IMR-90 (cell line): ENCODE data around the gene GPBAR1. TPM values are rescaled to one million over a fixed set of nuclear protein-coding genes. Genes with fewer than 3 reads are reported as not detected.

Experiments used
- ATAC-seq: fragments of 200-7000 bp; cut with Tn5 transposase; 2 replicates; pipeline ENCODE4 v1.9.1; 2020; ENCODE audit warnings: low read depth, mild to moderate bottlenecking, moderate library complexity
- BruUV-seq: library from RNA; stranded (reverse); fragments of 400-500 nt; replicated peaks from 2 replicates; lab custom pipeline; 2021; lab: Mats Ljungman, UMichigan
- CTCF ChIA-PET: fragments of 300-600 bp; formaldehyde crosslinking; extraction: SDS; loops from one replicate; lab custom pipeline; 2021; ENCODE audit warnings: antibody characterized with exemption; lab: Yijun Ruan, JAX
- POLR2A ChIA-PET: fragments of 300-600 bp; sonication (Branson Sonifier 250); formaldehyde crosslinking; loops from one replicate; lab custom pipeline; 2022; ENCODE audit warnings: antibody characterized with exemption; ENCODE audit not compliant: unreplicated experiment; lab: Charles Lee
- DNase-seq: peaks from one replicate; pipeline ENCODE4 v3.0.0; 2013
- H2AFZ ChIP-seq: replicated peaks from 2 replicates; pipeline ENCODE3; 2013; ENCODE audit warnings: low read length, mild to moderate bottlenecking; ENCODE audit not compliant: poor library complexity
- H2AK5ac ChIP-seq: 2 replicates; pipeline ENCODE4 v1.6.1; 2013; ENCODE audit warnings: low read depth, low read length, inconsistent platforms
- H2AK9ac ChIP-seq: replicated peaks from 2 replicates; pipeline ENCODE3; 2013; ENCODE audit warnings: mild to moderate bottlenecking, low read depth, low read length, moderate library complexity; ENCODE audit not compliant: poor library complexity
- H2BK120ac ChIP-seq: 2 replicates; pipeline ENCODE4 v1.6.1; 2013; ENCODE audit warnings: low read depth, low read length, inconsistent platforms
- H2BK15ac ChIP-seq: 3 replicates; pipeline ENCODE4 v1.6.1; 2013; ENCODE audit warnings: low read depth, low read length, inconsistent platforms
- H2BK20ac ChIP-seq: 2 replicates; pipeline ENCODE4 v1.6.1; 2013; ENCODE audit warnings: low read depth, mild to moderate bottlenecking, inconsistent platforms, low read length, moderate library complexity
- H2BK5ac ChIP-seq: 2 replicates; pipeline ENCODE4 v1.6.1; 2013; ENCODE audit warnings: mild to moderate bottlenecking, low read depth, low read length, inconsistent platforms; ENCODE audit not compliant: poor library complexity, severe bottlenecking
- H3K14ac ChIP-seq: replicated peaks from 2 replicates; pipeline ENCODE4 v1.6.1; 2013; ENCODE audit warnings: low read depth, low read length, inconsistent platforms
- H3K18ac ChIP-seq: 2 replicates; pipeline ENCODE4 v1.6.1; 2013; ENCODE audit warnings: low read depth, low read length, control low read depth
- H3K23ac ChIP-seq: 2 replicates; pipeline ENCODE4 v1.6.1; 2013; ENCODE audit warnings: low read depth, low read length, inconsistent platforms
- H3K27ac ChIP-seq: 2 replicates; pipeline ENCODE4 v1.5.1; 2013; ENCODE audit warnings: mild to moderate bottlenecking, control low read depth, low read length; ENCODE audit not compliant: insufficient read depth
- H3K27me3 ChIP-seq: 2 replicates; pipeline ENCODE4 v1.6.1; 2013; ENCODE audit warnings: low read length; ENCODE audit not compliant: control insufficient read depth, insufficient read depth
- H3K36me3 ChIP-seq: 2 replicates; pipeline ENCODE4 v1.6.1; 2013; ENCODE audit warnings: low read length, mixed read lengths; ENCODE audit not compliant: control insufficient read depth, insufficient read depth
- H3K4ac ChIP-seq: 2 replicates; pipeline ENCODE4 v1.6.1; 2013; ENCODE audit warnings: low read depth, low read length, inconsistent platforms
- H3K4me1 ChIP-seq: 2 replicates; pipeline ENCODE4 v1.6.1; 2013; ENCODE audit warnings: low read length, mixed read lengths; ENCODE audit not compliant: control insufficient read depth, insufficient read depth
- H3K4me2 ChIP-seq: 2 replicates; pipeline ENCODE4 v1.6.1; 2013; ENCODE audit warnings: low read depth, mild to moderate bottlenecking, control low read depth, low read length, moderate library complexity
- H3K4me3 ChIP-seq: 2 replicates; pipeline ENCODE4 v1.5.1; 2013; ENCODE audit warnings: low read depth, mild to moderate bottlenecking, control low read depth, low read length, moderate library complexity; ENCODE audit not compliant: insufficient read depth
- H3K56ac ChIP-seq: 2 replicates; pipeline ENCODE4 v1.6.1; 2013; ENCODE audit warnings: low read length, inconsistent platforms; ENCODE audit not compliant: insufficient read depth; ENCODE audit errors: extremely low read depth
- H3K79me1 ChIP-seq, 2 experiments: 2 replicates each; pipeline ENCODE4 v1.6.1; 2013; ENCODE audit warnings: low read length in 2 of 2, inconsistent platforms in 1 of 2, low read depth in 1 of 2
- H3K9ac ChIP-seq: 2 replicates; pipeline ENCODE4 v1.6.1; 2013; ENCODE audit warnings: low read depth, low read length, control low read depth
- H3K9me1 ChIP-seq: 2 replicates; pipeline ENCODE4 v1.6.1; 2013; ENCODE audit warnings: low read length, inconsistent platforms; ENCODE audit not compliant: insufficient read depth
- H3K9me3 ChIP-seq: 2 replicates; pipeline ENCODE4 v1.6.1; 2013; ENCODE audit warnings: low read length; ENCODE audit not compliant: control insufficient read depth, insufficient read depth
- H4K20me1 ChIP-seq: 2 replicates; pipeline ENCODE4 v1.6.1; 2013; ENCODE audit warnings: low read length, inconsistent platforms; ENCODE audit not compliant: insufficient read depth
- H4K5ac ChIP-seq: 2 replicates; pipeline ENCODE4 v1.6.1; 2013; ENCODE audit warnings: mild to moderate bottlenecking, low read depth, low read length, control low read depth
- H4K8ac ChIP-seq, 2 experiments: 2 replicates each; pipeline ENCODE4 v1.6.1; 2013; ENCODE audit warnings: low read depth in 2 of 2, low read length in 2 of 2, control low read depth in 1 of 2, inconsistent platforms in 1 of 2
- H4K91ac ChIP-seq: 2 replicates; pipeline ENCODE4 v1.6.1; 2013; ENCODE audit warnings: low read depth, low read length, inconsistent platforms; ENCODE audit not compliant: insufficient read depth
- POLR2A ChIP-seq: IDR thresholded peaks from 2 replicates; pipeline ENCODE4 v1.6.1; 2012; ENCODE audit warnings: mild to moderate bottlenecking, low read depth, low read length
- SMC3 ChIP-seq: fragments of 150-350 bp; IDR thresholded peaks from 2 replicates; pipeline ENCODE4 v1.6.1; 2016; ENCODE audit warnings: low read depth, mild to moderate bottlenecking, antibody characterized with exemption, low read length, moderate library complexity
- WGBS, 2 experiments: methylation state at CpG; one replicate each; pipeline versions ENCODE4 v1.1.5 to v1.1.7; 2013; ENCODE audit warnings: missing lambda C conversion rate in 2 of 2; ENCODE audit not compliant: insufficient read length in 1 of 2; ENCODE audit errors: extremely low coverage in 2 of 2; 5-methylcytosine and 5-hydroxymethylcytosine counted together
- dilution Hi-C: fragments of 300-500 bp; cut with HindIII; formaldehyde crosslinking; loops from one replicate; pipeline ENCODE4 v1.14.3; 2018; ENCODE audit warnings: low sequenced_read_pairs; ENCODE audit not compliant: unreplicated experiment
- in situ Hi-C: fragments of 300-500 bp; cut with MboI; formaldehyde crosslinking; loops from 3 replicates; pipeline ENCODE4 v1.14.3; 2019; ENCODE audit warnings: low sequenced_read_pairs, inconsistent platforms, mixed read lengths
- intact Hi-C: fragments of 100-400 bp; cut with micrococcal nuclease; formaldehyde crosslinking; loops from 2 replicates; pipeline ENCODE4 v1.10.0; 2022
- polyA plus RNA-seq, 3 experiments: library from polyadenylated mRNA; depleted of rRNA; stranded (reverse); fragments of >200 nt; gene quantifications; 2 replicates each; pipeline ENCODE4 v1.2.3, GENCODE V29; 2012; ENCODE audit warnings: low replicate concordance in 1 of 3
- total RNA-seq: library from RNA; depleted of rRNA; stranded (reverse); fragments of >200 nt; gene quantifications from 2 replicates; pipeline ENCODE4 v1.2.3, GENCODE V29; 2012

The GPBAR1 gene
- total and polyA plus RNA-seq, 2 of the 4 experiments (the other 2 are of a cell fraction): under 0.01 to 0.21 TPM

- H4K20me1 ChIP-seq: peaks cover 85% of the 10 kb centered on the region
- H3K18ac ChIP-seq: no peak overlapping the region
- intact Hi-C loops (no loop called here), in situ Hi-C loops (no loop called here), dilution Hi-C loops (no loop called here)
- H3K36me3 ChIP-seq: peaks cover 26% of the 10 kb centered on the region
- no peak for TF ChIP-seq SMC3
- TF ChIP-seq POLR2A: peak; percentile 49; the same call in 1 of the 2 replicates
- H3K4me2 ChIP-seq: no peak overlapping the region; the same call in 1 of the 2 replicates
- H2BK15ac ChIP-seq: no peak overlapping the region
- ATAC-seq (no peak), DNase-seq (peak; percentile 24)
- no peak overlapping the region for H3K14ac ChIP-seq
- H4K5ac ChIP-seq: no peak overlapping the region
- H3K4ac ChIP-seq: no peak overlapping the region
- H4K8ac ChIP-seq: no peak overlapping the region
- CTCF ChIA-PET: no interaction called here
- no CpG with 5 or more reads among the region's 5 CpGs for WGBS, 2 experiments
- H4K91ac ChIP-seq: no peak overlapping the region
- H2BK120ac ChIP-seq: no peak overlapping the region
- no peaks in the 10 kb centered on the region for H3K9me3 ChIP-seq
- H3K56ac ChIP-seq: no peak overlapping the region
- no peak overlapping the region for H3K9ac ChIP-seq
- no peaks in the 10 kb centered on the region for H3K27me3 ChIP-seq
- POLR2A ChIA-PET: no interaction called here
- H3K9me1 ChIP-seq: peaks cover 19% of the 10 kb centered on the region
- no peak overlapping the region for H2AK5ac ChIP-seq
- no peak overlapping the region for H2AK9ac ChIP-seq
- H2BK5ac ChIP-seq: no peak overlapping the region
- no TSS peak for BruUV-seq
- H2AFZ ChIP-seq: no peak overlapping the region
- H2BK20ac ChIP-seq: no peak overlapping the region
- H3K4me1 ChIP-seq: peaks cover 18% of the 10 kb centered on the region
- H3K4me3 ChIP-seq: no peak overlapping the region
- H3K79me1 ChIP-seq: peaks cover 5 to 51% of the 10 kb centered on the region in 2 experiments; a peak in 3 of 4 replicates
- no peak overlapping the region for H3K23ac ChIP-seq
- no peak overlapping the region for H3K27ac ChIP-seq
These were observed 37.8 kb upstream of the GPBAR1 start for GRCh38 chr2:218223046-218223445.
